Esophagus muscularis mucosa (tissue), 4 donors: ENCODE results near the gene TUFT1.

Source experiments
- CTCF ChIP-seq, 3 experiments: fragments of 200-600 bp in 2 of 3; fragments of 450-650 bp in 1 of 3; sonication (generic) in 2 of 3; IDR thresholded peaks; one replicate each; pipeline ENCODE4 v1.5.1; 2017 to 2019; ENCODE audit warnings: antibody characterized with exemption in 3 of 3, mild to moderate bottlenecking in 2 of 3, moderate library complexity in 1 of 3
- EP300 ChIP-seq: sonication (generic); formaldehyde crosslinking; IDR thresholded peaks from one replicate; pipeline ENCODE4 v1.6.1; 2017; ENCODE audit warnings: antibody characterized with exemption
- POLR2A ChIP-seq: fragments of 450-650 bp; IDR thresholded peaks from one replicate; pipeline ENCODE4 v1.6.1; 2017; ENCODE audit warnings: antibody characterized with exemption, moderate library complexity, mild to moderate bottlenecking, low read depth
- POLR2AphosphoS5 ChIP-seq, 2 donors: sonication (generic); formaldehyde crosslinking; IDR thresholded peaks; one replicate each; pipeline ENCODE4 v1.6.1; 2017; ENCODE audit warnings: antibody characterized with exemption in 2 of 2

GRCh38 chr1:151514366-151514765 lies 25.7 kb upstream of the TUFT1 start:
- no peak for TF ChIP-seq POLR2A
- no peak for TF ChIP-seq CTCF (IDR thresholded peaks at IDR 0.05)
- no peak for TF ChIP-seq POLR2AphosphoS5 (IDR thresholded peaks at IDR 0.05)
- no peak for TF ChIP-seq EP300
